GM18858 (cell line): Measurements from ENCODE around the gene ABLIM2.

ENCODE experiments used
- ATAC-seq: cut with Tn5 transposase; IDR thresholded peaks from one replicate; pipeline ENCODE4 v1.9.1; 2021; ENCODE audit not compliant: unreplicated experiment

ABLIM2 gene

DNA sequence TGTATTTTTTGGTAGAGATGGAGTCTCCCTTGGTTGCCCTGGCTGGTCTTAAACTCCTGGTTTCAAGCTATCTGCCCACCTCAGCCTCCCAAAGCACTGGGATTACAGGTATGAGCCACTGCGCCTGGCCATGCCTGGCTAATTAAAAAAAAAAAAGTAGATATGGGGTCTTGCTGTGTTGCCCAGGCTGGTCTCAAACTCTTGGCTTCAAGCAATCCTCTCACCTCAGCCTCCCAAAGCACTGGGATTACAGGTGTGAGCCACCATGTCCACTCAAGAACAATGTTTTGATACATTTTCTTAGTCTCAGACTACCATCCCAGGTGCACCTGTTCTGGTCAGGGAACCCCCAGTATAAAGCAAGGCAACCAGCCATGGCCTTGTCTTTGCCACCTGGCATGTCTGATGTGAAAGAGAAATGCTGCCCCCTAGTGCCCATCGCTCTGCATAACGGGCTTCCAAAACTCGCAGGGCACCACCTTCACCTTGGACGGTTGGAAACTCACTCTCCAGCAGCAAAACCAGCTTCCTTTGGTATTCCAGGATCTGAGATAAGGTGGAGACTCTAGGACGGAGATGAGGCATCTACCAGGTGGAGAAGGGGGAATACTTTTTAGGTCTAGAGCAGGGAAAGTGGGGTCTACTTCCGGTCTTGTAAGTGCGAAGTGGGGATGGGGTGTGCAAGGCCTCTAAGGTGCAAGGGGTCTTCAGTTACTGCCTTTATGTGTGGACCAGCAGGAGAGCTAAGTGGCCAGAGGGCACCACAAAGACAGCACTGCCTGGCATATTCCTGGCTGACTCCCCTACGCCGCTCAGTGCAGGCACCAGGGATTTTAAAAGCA lies 171.2 kb downstream of the ABLIM2 start:
- peak; percentile 58 for ATAC-seq

DNA sequence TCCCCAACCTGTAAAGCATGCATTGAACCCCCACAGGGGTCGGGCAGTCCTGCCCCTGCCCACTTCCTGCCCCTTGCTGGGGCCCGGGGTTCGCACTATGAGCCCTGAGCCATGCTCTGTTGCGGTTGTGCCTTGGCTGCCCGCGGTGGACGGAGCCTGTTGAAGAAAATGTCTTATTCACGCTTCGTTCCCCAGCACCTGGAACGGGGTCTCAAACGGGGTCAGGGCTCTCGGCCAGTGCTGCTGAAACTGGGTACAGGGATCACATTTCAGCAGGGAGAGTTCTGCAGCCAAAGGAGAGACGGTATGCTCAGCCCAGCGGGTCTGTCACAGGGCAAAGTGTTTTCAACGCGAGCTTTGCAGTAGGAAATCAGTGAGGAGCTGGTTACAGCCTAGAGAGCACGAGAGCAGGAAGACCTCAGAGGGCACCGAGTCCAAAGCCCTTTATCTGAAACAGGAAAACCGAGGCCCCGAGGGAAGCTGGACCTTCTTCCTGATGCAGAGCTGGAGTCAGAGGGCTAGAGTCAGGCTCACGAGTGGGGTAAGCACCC lies 172.6 kb downstream of the ABLIM2 start:
- ATAC-seq, result no peak

DNA sequence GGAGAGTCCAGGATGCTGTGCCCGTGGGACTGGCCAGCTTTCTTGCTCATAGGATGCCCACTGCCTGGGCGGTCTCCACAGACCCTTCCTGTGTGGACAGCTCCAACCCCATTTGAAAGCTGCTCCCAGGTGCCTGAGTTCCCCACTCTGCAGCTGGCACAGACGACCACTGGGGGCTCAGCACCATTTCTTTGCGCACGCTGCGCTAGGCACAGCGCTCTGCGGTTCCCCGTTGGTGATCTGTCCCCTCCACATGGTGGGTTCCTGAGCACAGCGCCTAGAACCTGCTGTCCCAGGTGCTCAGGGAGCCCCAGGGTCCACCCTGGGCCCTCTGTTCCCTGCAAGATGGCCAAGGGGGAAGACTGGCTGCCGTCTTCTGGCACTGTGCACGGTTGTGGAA lies 173.5 kb downstream of the ABLIM2 start:
- ATAC-seq, result no peak

DNA sequence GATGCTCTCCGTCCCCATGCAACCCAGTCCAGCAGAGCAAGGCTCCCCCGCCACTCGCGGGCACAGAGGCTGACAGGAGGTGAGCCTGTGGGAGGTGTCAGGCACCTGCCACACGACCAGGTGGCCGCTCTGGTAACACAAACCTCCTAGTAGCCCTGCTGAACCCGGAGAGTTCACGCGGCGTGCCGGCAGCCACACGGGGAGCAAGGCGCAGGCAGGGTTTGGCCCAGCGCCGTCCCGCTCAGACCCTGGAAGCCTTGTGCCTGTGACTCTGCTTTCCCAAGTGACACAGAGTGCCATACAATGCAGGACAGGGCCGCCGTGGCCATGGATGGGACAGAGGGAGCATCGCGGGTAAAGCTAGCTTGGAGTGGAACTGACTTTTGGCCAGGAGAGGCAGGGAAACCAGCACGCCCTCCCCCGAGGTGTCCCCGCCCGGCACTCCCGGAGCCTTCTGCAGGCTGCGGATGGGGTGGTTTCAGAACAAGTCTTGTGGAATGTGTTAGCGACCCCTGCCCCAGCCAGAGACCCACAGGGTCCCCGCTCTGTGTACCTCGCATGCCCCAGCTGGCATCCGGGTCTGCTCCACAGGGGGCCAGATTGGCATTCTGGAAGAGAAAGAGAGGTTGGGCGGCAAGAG lies 174.2 kb downstream of the ABLIM2 start:
- no peak for ATAC-seq

DNA sequence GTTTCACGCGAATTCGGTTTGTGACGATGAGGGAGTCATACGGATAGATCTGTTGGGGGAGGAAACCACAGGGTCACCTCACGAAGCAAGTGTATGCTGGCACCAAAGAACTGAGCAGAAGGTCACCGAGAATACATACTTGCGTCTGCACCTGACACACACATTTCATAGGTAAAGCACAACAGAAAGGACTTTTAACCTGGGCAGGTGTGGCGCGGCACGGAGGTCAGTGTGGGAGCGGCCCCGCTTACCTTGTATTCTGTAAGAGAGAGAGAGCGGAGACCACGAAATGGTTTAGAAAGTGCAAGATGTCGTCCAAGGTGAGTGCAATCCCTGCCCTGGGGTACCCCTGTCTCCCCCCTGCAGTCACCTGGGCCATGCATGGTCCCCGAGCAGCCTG lies 175.3 kb downstream of the ABLIM2 start:
- ATAC-seq, result no peak

DNA sequence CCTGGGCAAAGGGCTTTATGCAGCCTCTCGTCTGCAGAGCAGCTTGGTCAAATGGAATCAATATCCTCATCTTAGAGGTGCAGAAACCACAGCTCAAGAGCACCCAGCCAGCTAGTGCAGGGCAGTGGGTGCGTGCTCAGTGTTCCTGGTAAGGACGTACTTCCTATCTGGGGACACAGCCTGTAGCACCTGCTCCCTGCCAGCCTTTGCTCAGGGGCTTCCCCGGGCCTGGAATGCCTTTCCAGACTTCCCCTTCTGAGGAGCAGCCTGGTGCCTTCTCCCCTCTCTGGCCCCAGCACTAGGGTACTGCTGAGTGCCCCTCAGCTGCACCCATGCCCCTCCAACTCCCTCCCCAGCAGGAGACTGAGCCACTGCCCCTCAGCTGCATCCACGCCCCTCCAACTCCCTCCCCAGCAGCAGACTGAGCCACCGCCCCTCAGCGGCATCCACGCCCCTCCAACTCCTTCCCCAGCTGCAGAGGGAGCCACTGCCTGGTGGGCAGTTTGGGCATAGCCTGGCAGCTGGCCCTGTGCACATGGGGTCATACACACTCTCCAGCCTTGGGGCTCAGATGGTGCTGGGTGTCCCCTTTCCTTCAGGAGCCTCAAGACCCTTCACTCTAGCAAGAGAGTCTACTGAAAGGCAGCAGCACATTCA lies 176.7 kb downstream of the ABLIM2 start:
- no peak for ATAC-seq

DNA sequence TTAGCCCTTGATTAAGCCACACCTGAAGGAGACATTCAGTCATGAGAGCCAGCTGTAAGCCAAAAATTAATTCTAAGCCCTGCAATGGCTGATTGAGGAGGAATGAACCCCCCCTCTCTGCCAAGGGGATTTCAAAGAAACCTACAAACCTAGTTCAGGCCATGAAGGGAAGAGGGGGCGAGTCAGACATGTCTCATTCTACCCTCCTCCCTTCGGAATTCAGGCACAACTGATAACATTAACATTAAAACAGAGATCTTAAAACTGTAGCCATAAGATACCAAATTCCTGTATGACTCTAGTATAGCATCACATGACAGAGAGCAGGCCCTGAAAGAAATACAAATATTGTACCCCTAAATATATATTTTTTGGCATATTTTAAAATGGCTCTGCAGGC lies 178.6 kb downstream of the ABLIM2 start:
- ATAC-seq, result no peak

DNA sequence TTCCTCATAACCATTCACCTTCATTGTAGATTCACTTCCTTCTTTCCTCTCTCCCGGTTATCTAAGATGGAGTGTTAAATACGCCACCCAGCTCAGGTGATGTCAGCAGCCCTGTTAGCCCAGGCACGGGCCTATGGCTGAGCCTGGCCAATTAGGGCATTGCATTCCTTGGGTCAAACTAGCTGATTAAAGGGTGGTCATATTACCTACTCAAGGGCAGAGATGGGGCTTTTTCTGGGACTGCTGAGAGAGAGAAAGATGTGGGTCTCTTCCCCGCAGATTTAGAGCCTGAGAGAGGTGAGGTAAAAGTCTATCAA lies 179.0 kb downstream of the ABLIM2 start:
- ATAC-seq, result no peak

DNA sequence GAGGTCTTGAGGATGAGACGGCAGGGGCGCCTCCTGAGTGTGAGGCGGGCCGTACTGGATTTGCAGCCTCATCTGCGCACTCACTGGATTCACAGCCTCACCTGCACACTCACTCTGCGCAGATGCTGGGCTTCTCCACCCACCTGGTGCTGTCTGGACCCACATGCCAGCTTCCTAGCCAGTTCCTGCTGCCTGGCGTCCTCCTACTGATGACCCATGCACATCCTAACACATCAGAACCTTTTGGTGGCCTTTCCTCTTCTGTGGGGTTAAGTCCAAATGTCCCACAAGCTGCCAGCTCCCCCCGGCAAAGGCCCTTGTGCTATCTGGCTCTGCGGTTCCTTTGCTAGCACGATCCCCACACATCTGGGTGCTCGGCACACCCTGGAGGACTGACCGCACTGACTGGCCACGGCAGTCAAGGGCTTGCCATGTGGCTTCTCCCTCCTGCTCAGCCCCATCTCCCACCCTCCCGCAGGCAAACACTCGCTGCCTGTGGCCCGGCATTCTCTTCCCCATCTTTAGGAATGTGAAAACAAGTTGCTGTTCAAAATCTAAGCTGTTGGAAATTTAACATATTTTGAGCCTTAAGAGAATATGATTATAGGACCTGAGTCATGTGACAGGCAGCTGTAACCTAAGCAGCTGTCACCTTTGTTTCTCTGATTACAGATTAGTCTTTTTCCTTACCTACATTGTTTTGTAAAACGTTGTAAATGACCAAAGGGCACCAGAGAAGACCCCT lies 179.5 kb downstream of the ABLIM2 start:
- ATAC-seq, result no peak

DNA sequence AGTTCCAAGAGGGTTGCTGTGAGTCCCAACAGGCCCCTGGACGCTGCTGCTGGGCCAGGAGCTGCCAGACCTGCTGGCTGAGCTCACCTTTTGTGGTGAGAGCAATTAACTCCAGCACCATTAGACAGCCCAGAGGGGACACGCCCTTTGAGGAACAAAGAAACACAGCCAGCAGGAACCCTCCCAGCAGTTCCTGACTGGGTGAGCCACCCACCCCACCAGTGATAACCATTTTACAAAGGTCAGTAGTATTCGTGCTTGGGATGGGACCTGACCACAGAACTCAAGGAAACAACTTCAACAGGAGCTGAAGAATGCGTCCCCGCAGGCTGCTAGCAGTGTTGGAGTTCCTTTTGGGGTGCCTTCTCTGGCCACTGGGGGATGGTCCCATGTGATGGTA lies 180.1 kb downstream of the ABLIM2 start:
- no peak for ATAC-seq

DNA sequence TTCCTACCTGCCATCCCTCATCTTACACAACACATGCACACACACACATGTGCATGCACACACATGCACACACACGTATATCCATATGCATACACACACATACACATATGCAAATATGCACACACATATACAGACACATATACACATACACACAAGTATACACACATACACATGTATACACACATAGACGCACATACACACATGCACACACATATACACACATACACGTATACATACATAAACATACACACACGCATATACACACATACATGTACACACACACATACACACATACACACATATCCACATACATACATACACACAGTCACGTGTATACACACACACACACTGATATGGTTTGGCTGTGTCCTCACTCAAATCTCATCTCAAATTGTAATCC lies 182.0 kb downstream of the ABLIM2 start:
- no peak for ATAC-seq

DNA sequence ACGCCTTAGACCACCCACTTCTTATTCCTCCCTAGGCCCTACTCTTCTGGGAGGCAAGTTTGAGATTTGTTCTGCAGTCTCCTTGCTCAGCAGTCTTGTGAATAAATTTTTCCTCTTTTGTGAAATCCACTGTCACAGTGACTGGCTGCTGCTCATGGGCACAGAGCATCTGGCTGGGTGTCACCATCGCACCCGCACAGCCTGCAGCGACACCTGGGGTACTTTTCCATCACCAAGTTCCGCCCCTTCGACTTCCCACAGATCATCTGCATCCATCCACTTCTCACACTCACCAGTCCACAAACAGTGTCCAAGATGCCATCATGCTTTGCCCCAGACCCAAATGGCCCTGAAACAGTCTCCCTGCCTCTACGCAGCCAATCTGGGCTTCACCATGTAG lies 182.6 kb downstream of the ABLIM2 start:
- ATAC-seq, result no peak

DNA sequence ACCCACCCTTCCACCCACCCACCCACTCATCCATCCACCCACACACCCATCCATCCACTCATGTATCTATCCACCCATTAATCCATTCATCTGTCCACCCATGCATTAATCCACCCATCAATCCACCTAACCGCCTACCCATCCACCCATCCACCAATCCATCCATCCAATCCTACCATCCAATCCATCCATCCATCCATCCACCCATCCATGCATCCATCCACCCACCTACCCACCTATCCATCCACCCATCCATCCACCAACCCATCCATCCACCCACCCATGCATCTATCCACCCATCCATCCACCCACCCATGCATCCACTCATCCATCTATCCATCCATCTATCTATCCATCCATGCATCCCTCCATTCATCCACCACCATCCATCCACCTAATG lies 184.2 kb downstream of the ABLIM2 start:
- no peak for ATAC-seq

DNA sequence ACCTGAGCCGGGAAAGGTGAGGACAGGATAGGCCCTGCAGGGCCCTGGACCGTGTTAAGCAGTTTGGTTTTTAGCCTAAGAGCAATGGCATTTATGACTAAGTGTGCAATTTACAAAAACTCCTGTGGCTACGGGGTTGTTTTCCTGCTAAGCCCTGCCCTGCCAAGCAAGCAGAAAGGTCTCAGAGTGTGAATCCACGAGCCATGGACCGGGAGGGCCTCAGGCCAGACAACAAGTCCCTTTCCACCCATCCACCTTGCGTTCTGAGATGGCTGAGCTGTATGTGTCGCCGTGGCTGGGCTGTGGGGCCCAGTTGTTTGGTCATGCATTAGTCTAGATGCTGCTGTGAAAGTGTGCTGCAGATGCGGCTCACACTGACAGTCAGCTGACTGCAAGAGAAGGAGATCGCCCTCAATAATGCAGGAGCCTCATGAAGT lies 185.1 kb downstream of the ABLIM2 start:
- ATAC-seq, result no peak

DNA sequence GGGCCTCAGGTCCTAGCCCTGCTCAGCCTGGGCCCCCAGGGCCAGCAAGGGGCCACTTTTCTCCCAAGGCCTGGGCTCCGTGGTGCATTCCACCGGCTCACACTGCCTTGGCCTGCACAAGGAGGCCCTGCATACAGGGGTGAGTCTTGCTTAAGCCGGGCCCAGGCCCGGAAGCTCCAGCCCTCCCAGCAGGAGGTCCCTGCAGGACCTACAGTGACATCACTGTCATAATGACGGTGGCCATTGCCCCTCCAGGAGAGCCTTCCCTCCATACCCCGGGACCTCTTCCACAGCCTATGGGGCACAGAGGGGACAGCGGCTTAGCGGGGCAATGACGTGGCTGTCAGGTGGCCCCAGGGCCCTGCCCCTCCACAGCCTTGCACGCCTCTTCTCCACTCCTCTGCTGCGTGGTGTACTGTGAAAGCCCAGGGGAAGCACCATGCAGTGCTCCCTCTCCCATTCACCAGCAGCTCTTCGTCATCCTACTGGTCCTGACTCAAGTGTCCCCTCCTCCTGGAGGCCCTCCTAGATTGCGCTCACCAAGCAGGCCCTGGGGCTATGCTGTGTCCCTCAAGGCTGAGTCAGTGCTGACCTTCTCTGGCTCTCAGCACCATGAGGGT lies 186.6 kb downstream of the ABLIM2 start:
- no peak for ATAC-seq

DNA sequence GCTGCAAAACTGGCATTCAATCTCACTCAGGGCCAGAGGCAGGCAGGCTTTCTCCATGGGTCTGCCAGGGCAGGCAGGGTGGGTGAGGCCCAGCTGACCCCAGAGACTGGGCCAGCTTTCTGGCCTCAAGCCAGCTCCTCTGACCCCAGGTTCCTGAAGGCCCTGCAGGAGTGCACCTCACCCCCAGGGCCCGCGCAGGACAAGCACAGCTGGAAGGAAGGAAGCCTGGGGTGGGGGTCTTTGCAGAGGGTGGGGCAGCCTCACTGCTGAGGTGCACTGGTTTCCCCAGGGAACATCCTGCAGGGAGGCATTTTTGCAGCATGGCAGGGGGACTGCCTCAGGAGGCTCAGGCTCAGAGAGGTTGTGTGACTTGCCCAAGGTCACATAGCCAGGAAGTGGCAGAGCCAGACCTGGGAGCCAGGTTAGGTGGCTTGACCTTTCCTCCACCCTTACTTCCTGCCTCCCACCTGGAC lies 187.4 kb downstream of the ABLIM2 start:
- no peak for ATAC-seq

DNA sequence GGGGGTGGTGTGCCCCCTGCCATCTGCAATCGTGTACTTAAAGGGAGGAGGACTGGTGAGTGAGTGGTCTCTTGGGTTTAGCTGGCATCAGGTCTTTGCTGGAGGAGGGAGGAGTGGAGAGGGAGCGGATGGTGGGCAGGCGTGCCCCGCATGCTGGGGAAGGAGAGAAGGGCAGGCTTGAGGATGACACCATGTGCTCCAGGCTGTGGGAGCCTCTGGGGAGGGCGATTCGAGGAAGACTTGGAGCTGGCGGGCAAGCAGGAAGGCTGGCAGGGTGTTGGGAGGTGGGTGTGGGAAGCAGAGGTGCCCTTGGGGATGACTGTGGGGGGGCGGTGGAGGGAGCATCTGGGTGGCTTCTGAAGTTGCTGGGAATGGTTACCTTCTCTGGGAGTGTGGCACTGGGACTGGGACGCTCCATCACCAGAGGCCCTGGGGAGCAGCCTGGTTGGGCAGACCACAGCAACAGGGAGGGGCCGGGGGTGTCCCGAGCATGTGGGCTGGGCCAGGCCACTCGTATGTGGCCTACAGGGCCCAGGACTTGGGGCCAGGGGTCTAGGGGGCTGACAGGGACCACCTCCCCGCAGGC lies 188.2 kb downstream of the ABLIM2 start:
- ATAC-seq, result no peak

DNA sequence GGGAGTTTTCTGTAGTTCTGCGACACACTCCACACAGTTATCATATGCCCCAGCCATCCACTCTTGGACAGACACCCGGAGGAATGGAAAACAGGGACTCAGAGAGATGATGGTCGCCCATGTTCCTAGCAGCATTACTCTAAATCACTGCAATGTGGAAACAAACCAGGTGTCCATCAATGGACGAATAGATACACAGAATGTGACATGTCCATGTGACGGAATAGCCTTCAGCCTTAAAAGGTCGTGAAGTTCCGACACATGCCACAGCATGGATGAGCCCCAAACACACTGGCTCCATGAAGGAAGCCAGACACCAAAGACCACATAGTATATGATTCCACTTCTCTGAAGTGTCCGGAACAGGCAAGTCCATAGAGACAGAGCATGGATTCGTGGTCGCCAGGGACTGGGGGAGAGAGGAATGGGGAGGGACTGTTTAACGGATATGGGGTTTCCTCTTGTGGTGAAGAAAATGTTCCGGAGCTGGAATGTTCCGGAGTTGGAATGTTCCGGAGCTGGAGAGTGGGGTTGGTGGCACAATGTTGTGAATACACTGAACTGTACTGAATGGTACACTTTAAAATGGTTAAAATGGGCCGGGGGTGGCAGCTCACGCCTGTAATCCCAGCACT lies 190.2 kb downstream of the ABLIM2 start:
- ATAC-seq, result no peak

DNA sequence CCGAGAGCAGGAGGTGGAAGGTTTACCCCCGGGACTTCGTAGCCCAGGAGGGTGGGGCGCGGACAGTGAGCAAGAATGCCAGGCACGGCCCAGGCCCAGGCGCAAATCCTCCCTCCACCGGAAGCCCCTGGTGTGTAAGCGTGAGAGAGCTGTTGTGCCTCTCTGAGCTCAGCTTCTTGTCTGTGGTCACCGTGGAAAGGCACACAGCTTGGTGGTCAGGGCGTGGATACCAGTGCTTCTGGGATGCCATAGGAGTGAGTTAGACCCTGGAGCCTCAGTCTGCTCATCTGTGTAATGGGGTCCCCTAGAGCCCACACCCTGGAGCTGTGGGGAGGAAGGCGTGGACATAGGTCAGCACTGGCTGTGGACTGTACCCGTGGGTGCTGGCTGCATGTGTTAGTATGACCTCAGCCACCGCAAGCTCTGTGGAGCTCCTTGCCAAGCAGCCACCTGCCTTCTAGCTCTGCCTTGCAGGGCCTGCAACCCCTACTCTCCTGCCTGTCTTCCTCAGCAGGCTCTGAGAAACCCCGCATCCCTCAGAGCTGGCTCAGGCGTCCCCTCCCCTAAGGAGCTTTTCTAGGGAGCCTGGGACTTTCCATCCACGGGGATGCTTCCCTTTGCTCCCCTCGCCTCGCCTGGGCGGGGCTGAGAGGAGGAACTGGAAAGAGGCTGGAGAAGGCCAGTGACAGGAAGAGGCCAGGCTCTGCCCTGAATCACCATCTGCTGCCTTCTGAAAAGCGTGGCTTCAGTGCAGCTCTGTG lies 190.9 kb downstream of the ABLIM2 start:
- ATAC-seq, result no peak
